ENCODE results near the gene CCDC172. TPM values are rescaled to one million over a fixed set of nuclear protein-coding genes. Genes with fewer than 3 reads are reported as not detected.

CCDC172 gene
- total and polyA plus RNA-seq, 2 of the 8 experiments (the other 6 are each of a cell fraction or from before 2014, with no cell fraction given) = 1.1 to 3.6 TPM

GRCh38 chr10:116402858-116403257 lies 78.6 kb downstream of the CCDC172 start (continued):
- TF ChIP-seq CHD7 (IDR thresholded peaks at IDR 0.05; ENCODE audit: insufficient replicate concordance, low read length) (no peak), CTBP2 (IDR thresholded peaks at IDR 0.05; ENCODE audit: borderline replicate concordance, insufficient read depth, insufficient read length, low read length) (no peak), RFX5 (IDR thresholded peaks at IDR 0.05; ENCODE audit: borderline replicate concordance, low read depth, low read length) (no peak)
